ENCODE results near the gene ERGIC3. TPM values are rescaled to one million over a fixed set of nuclear protein-coding genes. Genes with fewer than 3 reads are reported as not detected.
A peak's percentile ranks its signal among the peaks of the same experiment; 100 is the strongest.

Gene ERGIC3
- total and polyA plus RNA-seq, 2 experiments from 2014 or later: 262 to 477 TPM

DNA sequence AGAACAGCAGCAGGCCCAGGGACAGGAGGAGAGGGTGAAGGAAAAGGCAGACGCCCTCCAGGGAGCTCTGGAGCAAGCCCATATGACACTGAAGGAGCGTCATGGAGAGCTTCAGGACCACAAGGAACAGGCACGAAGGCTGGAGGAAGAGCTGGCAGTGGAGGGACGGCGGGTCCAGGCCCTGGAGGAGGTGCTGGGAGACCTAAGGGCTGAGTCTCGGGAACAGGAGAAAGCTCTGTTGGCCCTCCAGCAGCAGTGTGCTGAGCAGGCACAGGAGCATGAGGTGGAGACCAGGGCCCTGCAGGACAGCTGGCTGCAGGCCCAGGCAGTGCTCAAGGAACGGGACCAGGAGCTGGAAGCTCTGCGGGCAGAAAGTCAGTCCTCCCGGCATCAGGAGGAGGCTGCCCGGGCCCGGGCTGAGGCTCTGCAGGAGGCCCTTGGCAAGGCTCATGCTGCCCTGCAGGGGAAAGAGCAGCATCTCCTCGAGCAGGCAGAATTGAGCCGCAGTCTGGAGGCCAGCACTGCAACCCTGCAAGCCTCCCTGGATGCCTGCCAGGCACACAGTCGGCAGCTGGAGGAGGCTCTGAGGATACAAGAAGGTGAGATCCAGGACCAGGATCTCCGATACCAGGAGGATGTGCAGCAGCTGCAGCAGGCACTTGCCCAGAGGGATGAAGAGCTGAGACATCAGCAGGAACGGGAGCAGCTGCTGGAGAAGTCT, 37.9 kb upstream of the ERGIC3 start:
- Histone ChIP-seq H3K27me3 (replicated peaks; ENCODE audit: insufficient read depth) (no peaks in the 10 kb centered on the region), H3K4me2 (ENCODE audit: unreplicated experiment) (no peak overlapping the region), H3K4me3 (no peak overlapping the region), H3K79me2 (ENCODE audit: insufficient read depth) (no peaks in the 10 kb centered on the region), H3K9ac (no peak overlapping the region), H3K27ac (no peak overlapping the region), H4K20me1 (ENCODE audit: insufficient read depth) (no peaks in the 10 kb centered on the region), H3F3A (ENCODE audit: insufficient read depth) (no peaks in the 10 kb centered on the region), H3K9me3 (ENCODE audit: low read depth) (no peaks in the 10 kb centered on the region), H2AFZ (no peak overlapping the region), H3K9me2 (ENCODE audit: insufficient read depth) (no peaks in the 10 kb centered on the region), H3K36me3 (ENCODE audit: low read depth) (peaks cover 15% of the 10 kb centered on the region), H3K4me1 (ENCODE audit: insufficient read depth) (no peaks in the 10 kb centered on the region)
- no peak for DNase-seq
- TF ChIP-seq EZH2phosphoT487 (IDR thresholded peaks at IDR 0.05; ENCODE audit: insufficient read depth, low read depth) (no peak), EZH2 (IDR thresholded peaks at IDR 0.05; ENCODE audit: insufficient read depth, poor library complexity, severe bottlenecking) (no peak)
- in situ Hi-C loops (cut with MboI): no loop called here
- WGBS, 2 experiments (ENCODE audit: low coverage in 1 of 2, low lambda C conversion rate in 2 of 2, missing lambda C conversion rate in 2 of 2): 79 to 80% methylated on average over 16 of the region's 16 CpGs

DNA sequence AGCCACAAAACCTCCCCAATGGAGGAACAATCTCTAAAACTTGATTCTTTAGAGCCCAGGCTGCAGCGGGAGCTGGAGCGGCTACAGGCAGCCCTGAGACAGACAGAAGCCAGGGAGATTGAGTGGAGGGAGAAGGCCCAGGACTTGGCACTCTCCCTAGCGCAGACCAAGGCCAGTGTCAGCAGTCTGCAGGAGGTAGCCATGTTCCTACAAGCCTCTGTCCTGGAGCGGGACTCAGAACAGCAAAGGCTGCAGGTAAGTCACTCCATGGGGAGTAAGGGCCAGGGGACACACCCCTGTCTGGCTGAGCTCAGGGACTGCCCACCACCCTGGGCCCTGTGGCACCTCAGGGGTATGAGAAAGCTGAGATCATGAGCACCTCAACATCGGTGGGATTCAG, 37.1 kb upstream of the ERGIC3 start:
- Histone ChIP-seq H3K9ac (no peak overlapping the region), H3K4me2 (ENCODE audit: unreplicated experiment) (no peak overlapping the region), H3K9me2 (ENCODE audit: insufficient read depth) (no peaks in the 10 kb centered on the region), H3K27me3 (replicated peaks; ENCODE audit: insufficient read depth) (no peaks in the 10 kb centered on the region), H3K4me1 (ENCODE audit: insufficient read depth) (no peaks in the 10 kb centered on the region), H2AFZ (no peak overlapping the region), H3K27ac (no peak overlapping the region), H4K20me1 (ENCODE audit: insufficient read depth) (no peaks in the 10 kb centered on the region), H3K79me2 (ENCODE audit: insufficient read depth) (no peaks in the 10 kb centered on the region), H3K9me3 (ENCODE audit: low read depth) (no peaks in the 10 kb centered on the region), H3K4me3 (no peak overlapping the region), H3F3A (ENCODE audit: insufficient read depth) (no peaks in the 10 kb centered on the region), H3K36me3 (ENCODE audit: low read depth) (peaks cover 13% of the 10 kb centered on the region)
- no peak for DNase-seq
- TF ChIP-seq EZH2 (IDR thresholded peaks at IDR 0.05; ENCODE audit: insufficient read depth, poor library complexity, severe bottlenecking) (no peak), EZH2phosphoT487 (IDR thresholded peaks at IDR 0.05; ENCODE audit: insufficient read depth, low read depth) (no peak)
- 97 to 100% methylated on average over 5 of the region's 5 CpGs for WGBS, 2 experiments (ENCODE audit: low coverage in 1 of 2, low lambda C conversion rate in 2 of 2, missing lambda C conversion rate in 2 of 2)
- in situ Hi-C loops (cut with MboI): no loop called here

GRCh38 chr20:35506179-35506578, 35.7 kb upstream of the ERGIC3 start:
- no peak overlapping the region for H2AFZ ChIP-seq
- TF ChIP-seq EZH2 (IDR thresholded peaks at IDR 0.05; ENCODE audit: insufficient read depth, poor library complexity, severe bottlenecking) (no peak), EZH2phosphoT487 (IDR thresholded peaks at IDR 0.05; ENCODE audit: insufficient read depth, low read depth) (no peak)
- in situ Hi-C loops (cut with MboI): no loop called here
- no peaks in the 10 kb centered on the region for H3K4me1 ChIP-seq (ENCODE audit: insufficient read depth)
- no peaks in the 10 kb centered on the region for H3K9me3 ChIP-seq (ENCODE audit: low read depth)
- no peak for DNase-seq
- no peak overlapping the region for H3K4me2 ChIP-seq (ENCODE audit: unreplicated experiment)
- H3K36me3 ChIP-seq (ENCODE audit: low read depth): peaks cover 13% of the 10 kb centered on the region
- H4K20me1 ChIP-seq (ENCODE audit: insufficient read depth): no peaks in the 10 kb centered on the region
- H3K27me3 ChIP-seq (replicated peaks; ENCODE audit: insufficient read depth): no peaks in the 10 kb centered on the region
- no peaks in the 10 kb centered on the region for H3K9me2 ChIP-seq (ENCODE audit: insufficient read depth)
- no peak overlapping the region for H3K27ac ChIP-seq
- H3K9ac ChIP-seq: no peak overlapping the region
- no peaks in the 10 kb centered on the region for H3K79me2 ChIP-seq (ENCODE audit: insufficient read depth)
- WGBS, 2 experiments (ENCODE audit: low coverage in 1 of 2, low lambda C conversion rate in 2 of 2, missing lambda C conversion rate in 2 of 2): 93 to 100% methylated on average over 3 of the region's 3 CpGs
- no peaks in the 10 kb centered on the region for H3F3A ChIP-seq (ENCODE audit: insufficient read depth)
- no peak overlapping the region for H3K4me3 ChIP-seq

GRCh38 chr20:35506872-35507638, 34.8 kb upstream of the ERGIC3 start:
- peak; percentile 39 for DNase-seq
- no peaks in the 10 kb centered on the region for H3K4me1 ChIP-seq (ENCODE audit: insufficient read depth)
- peaks cover 13% of the 10 kb centered on the region for H3K36me3 ChIP-seq (ENCODE audit: low read depth)
- H3K79me2 ChIP-seq (ENCODE audit: insufficient read depth): no peaks in the 10 kb centered on the region
- 91 to 94% methylated on average over 6 of the region's 6 CpGs for WGBS, 2 experiments (ENCODE audit: low coverage in 1 of 2, low lambda C conversion rate in 2 of 2, missing lambda C conversion rate in 2 of 2)
- no peak for TF ChIP-seq EZH2 (IDR thresholded peaks at IDR 0.05; ENCODE audit: insufficient read depth, poor library complexity, severe bottlenecking)
- TF ChIP-seq EZH2phosphoT487 (IDR thresholded peaks at IDR 0.05; ENCODE audit: insufficient read depth, low read depth): no peak
- H3K9me3 ChIP-seq (ENCODE audit: low read depth): no peaks in the 10 kb centered on the region
- no peak overlapping the region for H3K4me3 ChIP-seq
- no peak overlapping the region for H3K9ac ChIP-seq
- H3K4me2 ChIP-seq (ENCODE audit: unreplicated experiment): no peak overlapping the region
- no peak overlapping the region for H2AFZ ChIP-seq
- H3K27ac ChIP-seq: no peak overlapping the region
- no peaks in the 10 kb centered on the region for H3F3A ChIP-seq (ENCODE audit: insufficient read depth)
- H4K20me1 ChIP-seq (ENCODE audit: insufficient read depth): no peaks in the 10 kb centered on the region
- H3K9me2 ChIP-seq (ENCODE audit: insufficient read depth): no peaks in the 10 kb centered on the region
- H3K27me3 ChIP-seq (replicated peaks; ENCODE audit: insufficient read depth): no peaks in the 10 kb centered on the region
- in situ Hi-C loops (cut with MboI): no loop called here
